DMS 273 (cell line): ENCODE measurements around the gene RASGRP4.
A peak's percentile ranks its signal among the peaks of the same experiment; 100 is the strongest.
"Not testable (repeated sequence)": the region's sequence is repeated elsewhere in the genome, so short reads cannot be mapped to it uniquely, and the experiment has no call there.

Experiments used
- DNase-seq: peaks from one replicate; lab custom pipeline; 2025; ENCODE audit not compliant: unreplicated experiment; lab: John Stamatoyannopoulos, UW

RASGRP4 gene

GRCh38 chr19:38449518-38449917 lies 23.5 kb upstream of the RASGRP4 start:
- no peak for DNase-seq

- DNase-seq = no peak
Observed at GRCh38 chr19:38448225-38448624, 22.2 kb upstream of the RASGRP4 start.

- no peak for DNase-seq
Observed at GRCh38 chr19:38445362-38445761, 19.3 kb upstream of the RASGRP4 start.

- DNase-seq = no peak
Observed at GRCh38 chr19:38444026-38444425, 18.0 kb upstream of the RASGRP4 start.

GRCh38 chr19:38443458-38443999 lies 17.5 kb upstream of the RASGRP4 start:
- no peak for DNase-seq

GRCh38 chr19:38442736-38443135 lies 16.7 kb upstream of the RASGRP4 start:
- no peak for DNase-seq

- peak; percentile 34 for DNase-seq
Observed at GRCh38 chr19:38441657-38442348, 15.8 kb upstream of the RASGRP4 start.

- DNase-seq = no peak
Observed at GRCh38 chr19:38440592-38440991, 14.6 kb upstream of the RASGRP4 start.

- no peak for DNase-seq
Observed at GRCh38 chr19:38437917-38438316, 11.9 kb upstream of the RASGRP4 start.

- no peak for DNase-seq
Observed at GRCh38 chr19:38437295-38437694, 11.3 kb upstream of the RASGRP4 start.

GRCh38 chr19:38434549-38435051 lies 8.6 kb upstream of the RASGRP4 start:
- DNase-seq = peak; percentile 51

- peak; percentile 74 for DNase-seq
Observed at GRCh38 chr19:38433268-38433733, 7.3 kb upstream of the RASGRP4 start, which contains the start of gene RYR1. Gene RYR1 (plus strand): TSS chr19:38433691. CDS start chr19:38433830, 139 bp downstream.

- DNase-seq = no peak
Observed at GRCh38 chr19:38430931-38431330, 4.9 kb upstream of the RASGRP4 start.

- DNase-seq = no peak
Observed at GRCh38 chr19:38429811-38430156, 3.8 kb upstream of the RASGRP4 start.

- DNase-seq = no peak
Observed at GRCh38 chr19:38429055-38429810, 3.2 kb upstream of the RASGRP4 start.

- DNase-seq = not testable (repeated sequence)
Observed at GRCh38 chr19:38427035-38427677, 1.1 kb upstream of the RASGRP4 start.

GRCh38 chr19:38425222-38425809 lies 703 bp downstream of the RASGRP4 start:
- no peak for DNase-seq

- no peak for DNase-seq
Observed at GRCh38 chr19:38424272-38424671, 1.7 kb downstream of the RASGRP4 start.

GRCh38 chr19:38422438-38422837 lies 3.6 kb downstream of the RASGRP4 start:
- DNase-seq = no peak

- DNase-seq = no peak
Observed at GRCh38 chr19:38421856-38422255, 4.2 kb downstream of the RASGRP4 start.

- DNase-seq = no peak
Observed at GRCh38 chr19:38420935-38421334, 5.1 kb downstream of the RASGRP4 start.
